Kidney (tissue), 14 donors: ENCODE data around the gene PRSS36. TPM values are rescaled to one million over a fixed set of nuclear protein-coding genes. Genes with fewer than 3 reads are reported as not detected.

Experiments used
- DNase-seq, 5 donors: peaks; one replicate each; pipeline ENCODE4 v3.0.0-alpha.2; 2013 to 2020
- FAIRE-seq: peaks from 2 replicates; lab custom pipeline; 2012; peaks lifted over from hg19 to GRCh38; lab: Jason Lieb, UNC
- H3K27ac ChIP-seq, 2 donors: one replicate each; pipeline ENCODE4 v1.7.0; 2013; ENCODE audit warnings: low read depth in 2 of 2, low read length in 2 of 2, inconsistent platforms in 1 of 2
- H3K27me3 ChIP-seq: one replicate; pipeline ENCODE4 v1.7.1; 2013; ENCODE audit warnings: low read length, inconsistent platforms; ENCODE audit not compliant: control insufficient read depth, insufficient read depth
- H3K36me3 ChIP-seq, 3 donors: one replicate each; pipeline versions ENCODE4 v1.7.0 to v1.7.1; 2013; ENCODE audit warnings: low read length in 3 of 3, control low read depth in 1 of 3, inconsistent platforms in 1 of 3; ENCODE audit not compliant: insufficient read depth in 3 of 3, control insufficient read depth in 2 of 3
- H3K4me1 ChIP-seq, 3 donors: one replicate each; pipeline versions ENCODE4 v1.7.0 to v1.7.1; 2013; ENCODE audit warnings: low read length in 3 of 3, inconsistent platforms in 1 of 3, low read depth in 1 of 3; ENCODE audit not compliant: control insufficient read depth in 2 of 3, insufficient read depth in 2 of 3
- H3K4me3 ChIP-seq, 3 donors: one replicate each; pipeline versions ENCODE4 v1.7.0 to v1.8.1; 2013; ENCODE audit warnings: low read length in 3 of 3, control low read depth in 1 of 3, inconsistent platforms in 1 of 3
- H3K9ac ChIP-seq, 3 donors: one replicate each; pipeline versions ENCODE4 v1.7.0 to v1.7.1; 2013; ENCODE audit warnings: low read length in 3 of 3, control low read depth in 1 of 3, inconsistent platforms in 1 of 3
- H3K9me3 ChIP-seq, 3 donors: one replicate each; pipeline versions ENCODE4 v1.7.0 to v1.7.1; 2013; ENCODE audit warnings: low read length in 3 of 3, control low read depth in 1 of 3, inconsistent platforms in 1 of 3; ENCODE audit not compliant: control insufficient read depth in 2 of 3, insufficient read depth in 1 of 3
- intact Hi-C: fragments of 100-400 bp; cut with DNase I; formaldehyde crosslinking; loops from one replicate; pipeline ENCODE4 v1.11.1; 2022
- polyA plus RNA-seq: library from polyadenylated mRNA; stranded (reverse); fragments of 350-450 nt; fragmentation: Illumina TruSeq; extraction: RNeasy Lipid Tissue Mini Kit (QIAGEN cat#74804); gene quantifications from one replicate; pipeline ENCODE4 v1.2.3, GENCODE V29; 2014; ENCODE audit warnings: low read depth, low replicate concordance; ENCODE audit not compliant: insufficient read depth
- total RNA-seq: library from RNA; stranded (reverse); fragmentation: NEBNext Ultra II Directional; extraction: Animal tissue kit (Norgen Biotek cat#: 25700); gene quantifications from one replicate; pipeline ENCODE4 v1.2.1, GENCODE V29; 2021
- TF ChIP-seq, protein P1 (sequence below): IDR thresholded peaks from 3 replicates; pipeline ENCODE4 v1.5.1; 2012; ENCODE audit warnings: mild to moderate bottlenecking, moderate library complexity, borderline replicate concordance; ENCODE audit not compliant: insufficient read depth; ENCODE audit errors: extremely low read depth
- donor health status: control.
- donor health status: control.
- donor health status: control.
- donor health status: control.
- donor health status: control.
- donor health status: DM: yes; HTN: yes; CAD: no.
- donor health status: Normal renal cell carcinoma (clear cell type).

The PRSS36 gene
- total and polyA plus RNA-seq, 2 donors from 2014 or later, result 1.7 to 4.1 TPM

DNA sequence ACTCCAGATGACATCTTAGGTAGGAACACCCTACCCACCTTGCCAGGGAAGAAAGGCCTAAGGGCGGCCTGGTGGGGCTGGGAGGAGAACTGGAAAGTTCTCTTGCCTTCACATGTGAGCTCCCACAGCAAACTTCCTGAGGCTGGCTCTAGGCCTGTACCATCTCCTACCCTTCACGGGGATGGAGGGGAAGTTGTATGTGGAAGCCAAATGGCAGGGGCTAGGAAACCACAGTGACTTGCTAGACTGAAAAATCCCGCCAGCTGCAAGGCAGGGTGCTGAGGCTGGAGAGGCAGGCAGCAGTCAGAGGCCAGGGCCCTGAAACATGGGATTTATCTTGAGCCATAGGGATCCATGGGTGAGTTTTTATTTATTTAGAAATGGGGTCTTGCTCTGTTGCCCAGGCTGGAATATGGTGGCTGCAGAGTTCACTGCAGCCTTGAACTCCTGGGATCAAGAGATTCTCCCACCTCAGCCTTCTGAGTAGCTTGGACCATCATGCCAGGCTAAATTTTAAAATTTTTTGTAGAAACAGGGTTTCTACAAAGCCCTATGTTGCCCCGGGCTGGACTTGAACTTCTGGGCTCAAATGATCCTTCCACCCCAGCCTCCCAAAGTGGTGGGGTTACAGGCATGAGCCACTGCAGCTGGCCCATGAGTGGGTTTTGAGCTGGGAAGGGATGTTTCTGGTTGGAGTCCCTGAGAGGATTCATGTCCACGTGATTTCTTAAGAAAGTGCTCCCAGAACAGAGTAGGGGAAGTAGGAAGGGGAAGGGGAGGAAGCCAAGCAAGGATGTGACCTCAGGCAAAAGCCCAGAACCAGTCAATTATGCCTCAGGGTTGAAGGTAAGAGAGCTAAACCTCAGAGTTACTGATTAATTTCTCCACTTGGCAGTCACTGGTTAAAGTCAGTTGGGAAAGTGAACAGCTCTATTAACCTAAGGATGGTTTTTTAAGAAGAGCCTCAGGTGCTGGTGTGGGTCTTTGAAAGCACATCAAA is 36.4 kb downstream of the PRSS36 start:
- intact Hi-C loops, result no loop called here
- H3K27ac ChIP-seq, result peak overlapping the region; percentile 54 to 73
- peak overlapping the region in 1 of 3 donors; percentile 23 for H3K9ac ChIP-seq
- no peaks in the 10 kb centered on the region for H3K27me3 ChIP-seq
- peaks cover 2 to 17% (median 15%) of the 10 kb centered on the region in 3 donors for H3K4me1 ChIP-seq
- H3K36me3 ChIP-seq, result peaks cover 0 to 19% (median 8%) of the 10 kb centered on the region in 3 donors
- TF ChIP-seq, protein P1, sequence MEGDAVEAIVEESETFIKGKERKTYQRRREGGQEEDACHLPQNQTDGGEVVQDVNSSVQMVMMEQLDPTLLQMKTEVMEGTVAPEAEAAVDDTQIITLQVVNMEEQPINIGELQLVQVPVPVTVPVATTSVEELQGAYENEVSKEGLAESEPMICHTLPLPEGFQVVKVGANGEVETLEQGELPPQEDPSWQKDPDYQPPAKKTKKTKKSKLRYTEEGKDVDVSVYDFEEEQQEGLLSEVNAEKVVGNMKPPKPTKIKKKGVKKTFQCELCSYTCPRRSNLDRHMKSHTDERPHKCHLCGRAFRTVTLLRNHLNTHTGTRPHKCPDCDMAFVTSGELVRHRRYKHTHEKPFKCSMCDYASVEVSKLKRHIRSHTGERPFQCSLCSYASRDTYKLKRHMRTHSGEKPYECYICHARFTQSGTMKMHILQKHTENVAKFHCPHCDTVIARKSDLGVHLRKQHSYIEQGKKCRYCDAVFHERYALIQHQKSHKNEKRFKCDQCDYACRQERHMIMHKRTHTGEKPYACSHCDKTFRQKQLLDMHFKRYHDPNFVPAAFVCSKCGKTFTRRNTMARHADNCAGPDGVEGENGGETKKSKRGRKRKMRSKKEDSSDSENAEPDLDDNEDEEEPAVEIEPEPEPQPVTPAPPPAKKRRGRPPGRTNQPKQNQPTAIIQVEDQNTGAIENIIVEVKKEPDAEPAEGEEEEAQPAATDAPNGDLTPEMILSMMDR, result no peak
- no peaks in the 10 kb centered on the region for H3K9me3 ChIP-seq
- peak in 1 of 5 donors; percentile 70 for DNase-seq
- FAIRE-seq, result no peak
- no peak overlapping the region for H3K4me3 ChIP-seq

DNA sequence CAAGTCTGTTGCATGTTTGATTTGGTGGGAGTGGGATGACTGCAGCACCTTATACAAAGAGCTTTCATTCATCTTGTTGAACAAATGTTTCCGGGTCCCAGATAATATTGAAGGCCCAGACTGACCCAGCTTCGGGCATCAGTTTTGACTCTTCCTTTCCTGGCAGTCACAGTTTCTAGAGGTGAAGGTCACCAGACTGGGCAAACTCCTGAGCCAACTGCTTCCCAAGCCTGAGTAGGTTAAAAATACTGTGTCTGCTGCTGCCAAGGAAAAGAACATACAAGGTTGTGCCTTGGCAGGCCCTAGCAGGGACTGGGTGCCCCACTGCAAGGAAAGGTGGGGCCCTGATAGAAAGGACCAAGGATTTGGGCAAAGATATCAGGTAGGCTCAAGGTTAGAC is 37.2 kb downstream of the PRSS36 start:
- TF ChIP-seq, protein P1, result no peak
- intact Hi-C loops, result no loop called here
- H3K9ac ChIP-seq, result peak overlapping the region in 1 of 3 donors; percentile 4
- FAIRE-seq (no peak), DNase-seq (no peak)
- no peak overlapping the region for H3K4me3 ChIP-seq
- H3K9me3 ChIP-seq, result no peaks in the 10 kb centered on the region
- no peaks in the 10 kb centered on the region for H3K27me3 ChIP-seq
- H3K4me1 ChIP-seq, result peaks cover 0 to 16% (median 12%) of the 10 kb centered on the region in 3 donors
- H3K36me3 ChIP-seq, result peaks cover 0 to 19% (median 8%) of the 10 kb centered on the region in 3 donors
- peak overlapping the region; percentile 54 to 73 for H3K27ac ChIP-seq

GRCh38 chr16:31111881-31112466 is 37.9 kb downstream of the PRSS36 start:
- TF ChIP-seq, protein P1, result no peak
- H3K9ac ChIP-seq, result no peak overlapping the region
- FAIRE-seq (no peak), DNase-seq (peak in 2 of 5 donors; percentile 45 to 74)
- no peak overlapping the region for H3K27ac ChIP-seq
- intact Hi-C loops, result no loop called here
- H3K4me3 ChIP-seq, result no peak overlapping the region
- no peaks in the 10 kb centered on the region for H3K9me3 ChIP-seq
- peaks cover 0 to 19% (median 8%) of the 10 kb centered on the region in 3 donors for H3K36me3 ChIP-seq
- H3K4me1 ChIP-seq, result peaks cover 0 to 16% (median 12%) of the 10 kb centered on the region in 3 donors
- no peaks in the 10 kb centered on the region for H3K27me3 ChIP-seq
